Measurements from ENCODE around the gene MLF1.

Gene MLF1

DNA sequence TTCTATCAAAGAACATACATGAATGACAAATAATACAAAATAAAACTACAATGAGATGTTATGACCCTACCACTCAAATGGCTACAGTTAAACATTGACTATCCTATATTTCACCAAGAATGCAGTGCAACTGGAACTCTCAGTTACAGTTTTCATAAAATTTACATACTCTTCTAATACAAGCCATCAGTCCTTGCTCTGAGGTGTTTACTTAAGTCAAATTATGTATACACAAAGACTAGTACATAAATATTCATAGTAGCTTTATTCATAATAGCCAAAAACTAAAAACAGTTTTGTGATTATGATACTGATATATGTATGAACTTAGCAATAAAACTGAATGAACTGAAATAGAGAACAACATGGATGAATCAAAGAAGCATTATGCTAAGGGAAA lies 19.2 kb downstream of the MLF1 start:
- DNase-seq, result no peak

DNA sequence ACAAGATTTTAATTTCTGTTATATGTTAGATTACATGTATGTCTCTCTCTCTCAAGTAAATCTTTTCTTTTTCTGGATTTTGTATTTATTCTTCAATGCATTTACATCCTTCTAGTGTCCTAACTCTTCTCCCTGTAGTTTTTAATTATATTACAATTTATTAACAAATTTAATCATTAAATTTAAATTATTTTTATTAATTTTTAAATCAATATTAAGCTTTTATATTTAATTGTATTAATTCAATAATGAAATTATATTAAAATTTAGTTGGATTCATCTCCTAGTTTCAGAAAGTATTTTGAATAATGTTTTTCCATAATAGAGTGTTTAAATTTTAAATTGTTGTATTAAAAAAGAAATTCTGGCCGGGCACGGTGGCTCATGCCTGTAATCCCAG lies 29.8 kb downstream of the MLF1 start:
- no peak for DNase-seq

- DNase-seq, result no peak
Observed at GRCh38 chr3:158602227-158602626, 31.2 kb downstream of the MLF1 start.

GRCh38 chr3:158617982-158618875 lies 47.2 kb downstream of the MLF1 start:
- no peak for DNase-seq

DNA sequence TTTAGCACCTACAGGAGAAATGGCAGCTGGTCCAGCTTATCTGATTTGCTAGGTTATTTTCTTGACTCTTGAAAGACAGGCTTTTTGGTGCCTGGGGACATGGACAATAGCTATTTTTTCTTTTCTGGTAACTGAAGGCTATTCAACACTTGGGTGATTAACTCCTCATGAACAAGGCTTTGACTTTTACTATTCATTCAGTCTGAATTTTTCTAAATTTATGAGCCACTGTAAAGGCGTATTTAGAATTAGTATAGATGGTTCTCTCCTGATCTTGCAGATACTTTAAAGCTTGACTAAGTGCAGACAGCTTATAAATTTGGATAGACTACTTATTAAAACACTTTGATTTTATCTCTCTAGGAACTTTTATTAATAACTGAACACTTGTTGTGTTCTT lies 54.9 kb downstream of the MLF1 start:
- DNase-seq, result no peak

DNA sequence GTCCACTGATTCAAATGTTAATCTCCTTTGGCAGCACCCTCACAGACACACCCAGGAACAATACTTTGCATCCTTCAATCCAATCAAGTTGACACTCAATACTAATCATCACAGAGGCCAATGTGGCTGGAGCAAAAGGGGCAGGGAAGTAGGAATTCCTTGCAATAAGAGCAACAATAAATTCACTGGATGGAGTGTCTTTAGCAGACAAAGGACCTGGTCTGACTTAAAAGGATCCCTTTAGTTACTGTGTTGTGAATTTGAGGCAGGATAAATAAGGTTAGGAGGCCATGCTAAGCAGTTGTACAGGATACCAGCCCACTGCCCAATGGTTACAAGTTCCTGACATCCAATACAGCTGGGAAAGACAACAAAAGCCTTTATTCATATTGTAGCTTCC lies 61.0 kb downstream of the MLF1 start:
- DNase-seq, result no peak

GRCh38 chr3:158640646-158641045 lies 69.7 kb downstream of the MLF1 start:
- no peak for DNase-seq

DNA sequence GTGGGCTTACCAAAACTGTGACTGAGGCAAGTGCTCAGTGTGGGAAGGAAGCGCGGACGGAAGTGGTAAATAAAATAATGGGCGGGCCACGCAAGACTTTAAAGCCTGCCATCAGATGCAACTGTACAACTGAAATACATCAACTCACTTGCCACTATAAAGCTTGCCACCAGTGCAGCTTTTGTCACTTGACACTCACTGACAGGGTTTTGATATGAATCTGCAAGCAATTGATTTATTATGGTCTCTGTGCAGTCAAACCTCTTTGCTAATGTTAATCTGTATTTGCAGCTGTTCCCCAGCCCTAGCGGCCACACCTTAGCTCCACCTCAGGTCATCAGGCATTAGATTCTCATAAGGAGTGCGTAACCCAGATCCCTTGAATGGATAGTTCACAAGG lies 71.0 kb downstream of the MLF1 start:
- DNase-seq, result no peak

GRCh38 chr3:158642474-158643210 lies 71.6 kb downstream of the MLF1 start:
- DNase-seq, result no peak

DNA sequence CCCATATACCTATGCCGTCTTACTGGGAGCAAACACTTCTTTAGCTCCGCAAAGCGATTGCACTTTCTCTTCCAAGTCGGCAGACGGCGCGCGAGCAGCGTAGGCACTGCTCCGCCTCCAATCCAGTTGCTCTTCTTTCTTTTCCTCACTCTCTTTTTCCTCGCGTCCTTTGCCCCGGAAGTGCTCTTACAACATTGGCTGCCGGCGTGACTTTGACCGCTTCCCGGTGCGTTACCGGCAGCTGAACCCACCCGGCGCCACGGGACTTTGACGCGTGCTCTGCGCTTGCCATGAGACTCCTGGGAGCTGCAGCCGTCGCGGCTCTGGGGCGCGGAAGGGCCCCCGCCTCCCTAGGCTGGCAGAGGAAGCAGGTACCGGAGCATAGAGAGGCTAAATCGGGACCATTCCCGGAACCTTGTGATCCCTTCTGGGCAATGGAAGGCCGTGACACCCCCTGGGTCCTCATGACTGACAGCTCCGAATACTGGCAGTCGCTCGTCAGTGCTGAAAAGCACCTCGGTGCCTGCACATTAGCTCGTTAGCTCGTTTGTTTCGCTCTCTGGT lies 73.4 kb downstream of the MLF1 start, which contains the start of gene GFM1:
Gene GFM1, plus strand, starts transcription at position 183 of the 564 bp plus-strand sequence. Its CDS starts 108 bp downstream, at position 291.
- peak; percentile 83 for DNase-seq

DNA sequence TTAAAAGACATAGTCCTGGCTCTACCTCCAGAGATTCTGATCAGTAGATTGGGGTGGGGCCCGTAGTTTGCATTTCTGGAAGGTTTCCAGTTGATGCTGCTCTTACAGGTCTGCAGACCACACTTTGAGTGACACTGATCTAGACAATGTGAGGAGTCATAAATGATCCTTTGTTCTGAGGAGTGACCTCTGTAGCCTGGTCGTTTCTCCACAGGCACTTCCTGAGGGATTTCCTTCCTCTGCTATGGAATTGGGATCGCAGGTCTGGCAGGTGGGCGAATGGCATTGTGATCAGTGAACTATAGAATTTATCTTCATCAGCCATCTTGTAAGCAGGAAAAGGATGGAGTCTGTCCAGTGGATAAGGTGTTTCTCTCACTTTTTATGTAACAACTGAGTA lies 78.8 kb downstream of the MLF1 start:
- DNase-seq, result no peak

DNA sequence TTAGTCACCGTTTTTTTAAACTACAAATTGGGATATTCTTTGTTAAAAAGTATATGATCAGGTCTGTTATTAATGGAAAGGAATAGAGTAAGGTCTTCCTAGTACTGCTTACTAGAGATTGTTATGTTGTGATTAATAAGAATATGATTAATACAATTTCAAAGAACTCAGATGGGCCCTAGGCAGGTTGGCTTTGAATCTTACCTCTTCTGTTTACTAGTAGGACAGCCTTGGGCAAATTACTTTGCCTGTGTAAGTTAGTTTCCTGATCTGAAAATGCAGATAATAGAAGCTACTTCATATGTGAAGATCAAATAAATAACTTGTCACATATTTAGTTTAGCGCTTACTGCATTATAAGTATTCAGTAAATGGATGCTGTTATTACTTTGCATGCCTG lies 80.2 kb downstream of the MLF1 start:
- no peak for DNase-seq

GRCh38 chr3:158652463-158652862 lies 81.5 kb downstream of the MLF1 start:
- DNase-seq, result no peak

Measured in stimulated activated CD4-positive, alpha-beta T cell treated with anti-CD3 and anti-CD28 coated beads, Interleukin-12 subunit alpha, Interleukin-12 subunit beta, amount 100 ng/mL, for 4 hours (primary cell).